ENCODE results near the gene FLNB. TPM values are rescaled to one million over a fixed set of nuclear protein-coding genes. Genes with fewer than 3 reads are reported as not detected.
"Not testable (repeated sequence)": the region's sequence is repeated elsewhere in the genome, so short reads cannot be mapped to it uniquely, and the experiment has no call there.

Gene FLNB
- total RNA-seq, 1 experiment from 2014 or later = 140 TPM

GRCh38 chr3:57980416-57980815 lies 27.8 kb upstream of the FLNB start:
- in situ Hi-C loops (cut with HindIII; ENCODE audit: low sequenced_read_pairs) = no loop called here
- DNase-seq (ENCODE audit: low spot score) = no peak

- DNase-seq (ENCODE audit: low spot score) = no peak
- in situ Hi-C loops (cut with HindIII; ENCODE audit: low sequenced_read_pairs) = no loop called here
Observed at GRCh38 chr3:57981483-57982087, 26.6 kb upstream of the FLNB start.

GRCh38 chr3:57982561-57983243 lies 25.5 kb upstream of the FLNB start:
- in situ Hi-C loops (cut with HindIII; ENCODE audit: low sequenced_read_pairs) = no loop called here
- DNase-seq (ENCODE audit: low spot score) = no peak

GRCh38 chr3:57983734-57984518 lies 24.3 kb upstream of the FLNB start:
- no peak for DNase-seq (ENCODE audit: low spot score)
- in situ Hi-C loops (cut with HindIII; ENCODE audit: low sequenced_read_pairs) = no loop called here

GRCh38 chr3:57985176-57985983 lies 22.8 kb upstream of the FLNB start:
- no peak for DNase-seq (ENCODE audit: low spot score)
- in situ Hi-C loops (cut with HindIII; ENCODE audit: low sequenced_read_pairs) = no loop called here

GRCh38 chr3:57985984-57986246 lies 22.3 kb upstream of the FLNB start:
- DNase-seq (ENCODE audit: low spot score) = no peak
- in situ Hi-C loops (cut with HindIII; ENCODE audit: low sequenced_read_pairs) = no loop called here

- DNase-seq (ENCODE audit: low spot score) = no peak
- in situ Hi-C loops (cut with HindIII; ENCODE audit: low sequenced_read_pairs) = no loop called here
Observed at GRCh38 chr3:57986261-57986660, 22.0 kb upstream of the FLNB start.

- in situ Hi-C loops (cut with HindIII; ENCODE audit: low sequenced_read_pairs); DNase-seq (ENCODE audit: low spot score): not testable (repeated sequence)
Observed at GRCh38 chr3:57989198-57989597, 19.0 kb upstream of the FLNB start.

GRCh38 chr3:57989646-57990045 lies 18.6 kb upstream of the FLNB start:
- no peak for DNase-seq (ENCODE audit: low spot score)
- in situ Hi-C loops (cut with HindIII; ENCODE audit: low sequenced_read_pairs) = no loop called here

GRCh38 chr3:57992452-57993213 lies 15.6 kb upstream of the FLNB start:
- no peak for DNase-seq (ENCODE audit: low spot score)
- in situ Hi-C loops (cut with HindIII; ENCODE audit: low sequenced_read_pairs) = no loop called here

- in situ Hi-C loops (cut with HindIII; ENCODE audit: low sequenced_read_pairs) = no loop called here
- DNase-seq (ENCODE audit: low spot score) = no peak
Observed at GRCh38 chr3:57998366-57999283, 9.6 kb upstream of the FLNB start.

GRCh38 chr3:57999417-58000115 lies 8.7 kb upstream of the FLNB start:
- in situ Hi-C loops (cut with HindIII; ENCODE audit: low sequenced_read_pairs) = no loop called here

GRCh38 chr3:58000306-58001085 lies 7.7 kb upstream of the FLNB start:
- no peak for DNase-seq (ENCODE audit: low spot score)
- in situ Hi-C loops (cut with HindIII; ENCODE audit: low sequenced_read_pairs) = no loop called here

More at GRCh38 chr3:57999417-58000115, 8.7 kb upstream of the FLNB start:
- DNase-seq (ENCODE audit: low spot score) = no peak

- DNase-seq (ENCODE audit: low spot score) = no peak
- in situ Hi-C loops (cut with HindIII; ENCODE audit: low sequenced_read_pairs) = no loop called here
Observed at GRCh38 chr3:58001086-58001467, 7.1 kb upstream of the FLNB start.

- in situ Hi-C loops (cut with HindIII; ENCODE audit: low sequenced_read_pairs) = no loop called here
Observed at GRCh38 chr3:58001979-58002378, 6.2 kb upstream of the FLNB start.

GRCh38 chr3:58003093-58003492 lies 5.1 kb upstream of the FLNB start:
- in situ Hi-C loops (cut with HindIII; ENCODE audit: low sequenced_read_pairs) = no loop called here
- no peak for DNase-seq (ENCODE audit: low spot score)

More at GRCh38 chr3:58001979-58002378, 6.2 kb upstream of the FLNB start:
- no peak for DNase-seq (ENCODE audit: low spot score)

GRCh38 chr3:58004973-58005372 lies 3.2 kb upstream of the FLNB start:
- DNase-seq (ENCODE audit: low spot score) = no peak
- in situ Hi-C loops (cut with HindIII; ENCODE audit: low sequenced_read_pairs) = no loop called here

All from G401 (cell line).